ENCODE data around the gene PPP2R1A.

The PPP2R1A gene

DNA sequence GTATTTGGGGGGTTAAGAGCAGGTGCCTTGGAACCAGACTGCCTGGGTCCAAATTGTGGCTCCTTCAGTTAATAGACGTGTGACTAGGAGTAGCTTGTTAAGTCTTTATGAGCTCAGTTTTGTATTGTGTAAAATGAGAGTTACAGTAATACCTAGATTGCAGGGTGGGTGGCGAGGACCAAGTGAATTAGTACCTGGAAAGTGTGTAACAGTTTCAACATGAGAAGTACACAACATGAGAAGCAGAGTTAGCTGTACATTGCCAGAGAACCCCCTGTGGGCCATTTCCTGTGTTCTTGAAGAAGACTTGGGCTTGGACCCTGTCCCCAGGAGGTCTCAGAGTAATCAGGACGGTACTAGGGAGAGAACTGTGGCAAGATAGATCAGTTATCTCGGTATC lies 36.8 kb downstream of the PPP2R1A start:
- H3K9me3 ChIP-seq (ENCODE audit: control insufficient read depth, insufficient read depth, low read depth, low read length): no peaks in the 10 kb centered on the region
- no peak overlapping the region for H3K4me3 ChIP-seq (ENCODE audit: low read depth, low read length)
- H3K27me3 ChIP-seq (ENCODE audit: control insufficient read depth, insufficient read depth, low read length): no peaks in the 10 kb centered on the region
- H3K36me3 ChIP-seq (ENCODE audit: control insufficient read depth, insufficient read depth, low read length): peaks cover 80% of the 10 kb centered on the region
- no peaks in the 10 kb centered on the region for H3K4me1 ChIP-seq (ENCODE audit: control insufficient read depth, insufficient read depth, low read length)
- H3K27ac ChIP-seq (ENCODE audit: low read depth, low read length): no peak overlapping the region
- no peak overlapping the region for H3K9ac ChIP-seq (ENCODE audit: low read length)

DNA sequence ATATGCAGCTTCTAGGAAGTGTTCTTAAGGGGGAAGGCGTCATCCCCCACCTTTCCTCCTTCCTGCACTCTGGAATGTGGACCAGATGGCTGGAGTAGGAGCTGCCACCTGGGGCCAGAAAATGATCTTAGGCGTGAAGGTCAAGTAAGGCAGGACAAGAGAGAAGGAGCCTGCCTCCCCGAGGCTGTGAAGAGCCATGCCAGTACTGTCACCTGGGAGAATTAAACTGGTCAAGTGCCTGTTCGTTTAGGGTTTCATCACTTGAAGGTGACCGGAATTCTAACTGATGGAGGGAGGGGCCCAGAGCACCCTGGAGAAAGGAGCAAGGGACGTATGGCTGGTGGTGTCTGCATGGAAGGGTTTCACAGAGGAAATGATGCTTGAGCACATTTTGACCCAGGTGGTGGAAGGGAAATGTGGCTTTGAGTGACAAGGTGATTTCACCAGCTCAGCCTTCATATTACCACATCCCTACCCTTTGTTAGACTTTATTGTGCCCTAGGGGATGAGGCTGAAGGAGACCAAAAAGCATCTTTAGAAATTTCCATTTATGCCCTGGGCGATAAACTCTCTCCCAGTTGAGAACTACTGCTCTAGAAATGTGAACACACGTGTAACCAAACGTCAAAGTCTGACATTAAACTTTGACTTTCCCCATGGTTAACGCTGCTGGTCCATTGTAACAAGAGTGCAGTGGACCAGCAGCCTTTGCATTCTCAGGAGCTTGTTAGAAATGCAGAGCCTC lies 37.5 kb downstream of the PPP2R1A start:
- Histone ChIP-seq H3K9me3 (ENCODE audit: control insufficient read depth, insufficient read depth, low read depth, low read length) (no peaks in the 10 kb centered on the region), H3K27ac (ENCODE audit: low read depth, low read length) (no peak overlapping the region), H3K9ac (ENCODE audit: low read length) (no peak overlapping the region), H3K4me1 (ENCODE audit: control insufficient read depth, insufficient read depth, low read length) (no peaks in the 10 kb centered on the region), H3K27me3 (ENCODE audit: control insufficient read depth, insufficient read depth, low read length) (no peaks in the 10 kb centered on the region), H3K4me3 (ENCODE audit: low read depth, low read length) (no peak overlapping the region), H3K36me3 (ENCODE audit: control insufficient read depth, insufficient read depth, low read length) (peaks cover 73% of the 10 kb centered on the region)

DNA sequence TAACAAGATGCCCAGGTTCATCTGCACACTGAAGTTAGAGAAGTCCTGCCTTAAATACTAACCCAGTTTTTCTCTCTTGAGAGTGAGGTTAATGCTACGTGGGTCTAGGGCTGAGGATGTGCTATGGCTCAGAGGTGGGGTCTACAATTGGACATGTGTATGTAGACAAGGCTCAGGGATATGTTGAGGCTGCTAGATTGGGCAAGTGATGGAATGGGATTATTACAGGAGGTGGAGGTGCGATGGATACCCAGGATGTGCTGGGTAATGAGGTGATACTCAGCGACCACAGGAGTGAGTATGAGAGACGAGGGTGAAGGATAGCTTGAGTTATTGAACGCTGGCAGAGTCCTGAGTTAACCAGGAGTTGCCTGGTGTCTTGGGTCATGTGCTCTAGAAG lies 38.1 kb downstream of the PPP2R1A start:
- Histone ChIP-seq H3K9me3 (ENCODE audit: control insufficient read depth, insufficient read depth, low read depth, low read length) (no peaks in the 10 kb centered on the region), H3K4me3 (ENCODE audit: low read depth, low read length) (no peak overlapping the region), H3K27ac (ENCODE audit: low read depth, low read length) (no peak overlapping the region), H3K9ac (ENCODE audit: low read length) (no peak overlapping the region), H3K27me3 (ENCODE audit: control insufficient read depth, insufficient read depth, low read length) (no peaks in the 10 kb centered on the region), H3K4me1 (ENCODE audit: control insufficient read depth, insufficient read depth, low read length) (no peaks in the 10 kb centered on the region), H3K36me3 (ENCODE audit: control insufficient read depth, insufficient read depth, low read length) (peaks cover 67% of the 10 kb centered on the region)

DNA sequence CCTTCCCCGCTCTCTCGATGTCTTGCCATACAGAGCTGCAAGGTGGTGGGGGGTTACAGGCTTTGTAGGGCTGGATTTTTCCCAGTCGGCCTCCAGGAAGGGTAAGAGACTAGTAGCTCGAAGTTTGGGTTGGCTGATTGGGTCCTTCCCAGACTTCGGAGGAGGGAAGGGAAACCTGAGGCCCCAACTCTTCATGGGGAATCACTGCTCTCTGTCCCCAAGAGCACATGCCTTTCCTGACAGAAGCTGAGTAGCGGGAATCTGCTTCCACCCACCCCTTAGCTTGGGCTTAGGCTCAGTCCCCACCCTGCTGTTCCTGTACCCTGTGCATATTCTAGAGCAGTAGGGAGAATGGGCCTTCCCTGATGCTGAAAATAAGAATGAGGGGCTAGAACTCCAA lies 39.7 kb downstream of the PPP2R1A start:
- H3K36me3 ChIP-seq (ENCODE audit: control insufficient read depth, insufficient read depth, low read length): peaks cover 51% of the 10 kb centered on the region

DNA sequence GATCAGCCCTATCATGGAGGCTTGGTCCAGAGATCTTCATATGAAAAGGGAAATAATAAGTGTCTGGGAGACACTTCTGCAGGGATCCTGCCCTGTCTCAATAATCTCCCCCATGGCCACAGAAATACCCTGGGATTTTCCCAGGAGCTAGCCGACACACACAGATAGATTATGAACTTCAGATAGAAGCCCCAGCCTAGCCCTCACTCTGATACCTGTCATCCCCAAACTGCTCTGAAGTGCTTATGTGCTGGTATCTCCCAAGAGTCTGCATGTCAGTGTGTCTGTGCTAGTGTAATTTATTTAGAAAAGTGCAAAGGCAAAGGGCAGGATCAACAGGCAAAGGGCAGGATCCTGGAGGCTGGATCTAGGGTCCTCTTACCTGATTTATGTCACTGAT lies 40.8 kb downstream of the PPP2R1A start:
- no peak overlapping the region for H3K4me3 ChIP-seq (ENCODE audit: low read depth, low read length)
- H3K4me1 ChIP-seq (ENCODE audit: control insufficient read depth, insufficient read depth, low read length): no peaks in the 10 kb centered on the region
- no peaks in the 10 kb centered on the region for H3K9me3 ChIP-seq (ENCODE audit: control insufficient read depth, insufficient read depth, low read depth, low read length)
- peaks cover 41% of the 10 kb centered on the region for H3K36me3 ChIP-seq (ENCODE audit: control insufficient read depth, insufficient read depth, low read length)
- no peak overlapping the region for H3K9ac ChIP-seq (ENCODE audit: low read length)
- no peak overlapping the region for H3K27ac ChIP-seq (ENCODE audit: low read depth, low read length)
- H3K27me3 ChIP-seq (ENCODE audit: control insufficient read depth, insufficient read depth, low read length): no peaks in the 10 kb centered on the region

More for the DNA sequence above, 39.7 kb downstream of the PPP2R1A start:
- Histone ChIP-seq H3K27ac (ENCODE audit: low read depth, low read length) (no peak overlapping the region), H3K4me3 (ENCODE audit: low read depth, low read length) (no peak overlapping the region), H3K9ac (ENCODE audit: low read length) (no peak overlapping the region), H3K9me3 (ENCODE audit: control insufficient read depth, insufficient read depth, low read depth, low read length) (no peaks in the 10 kb centered on the region), H3K27me3 (ENCODE audit: control insufficient read depth, insufficient read depth, low read length) (no peaks in the 10 kb centered on the region), H3K4me1 (ENCODE audit: control insufficient read depth, insufficient read depth, low read length) (no peaks in the 10 kb centered on the region)

DNA sequence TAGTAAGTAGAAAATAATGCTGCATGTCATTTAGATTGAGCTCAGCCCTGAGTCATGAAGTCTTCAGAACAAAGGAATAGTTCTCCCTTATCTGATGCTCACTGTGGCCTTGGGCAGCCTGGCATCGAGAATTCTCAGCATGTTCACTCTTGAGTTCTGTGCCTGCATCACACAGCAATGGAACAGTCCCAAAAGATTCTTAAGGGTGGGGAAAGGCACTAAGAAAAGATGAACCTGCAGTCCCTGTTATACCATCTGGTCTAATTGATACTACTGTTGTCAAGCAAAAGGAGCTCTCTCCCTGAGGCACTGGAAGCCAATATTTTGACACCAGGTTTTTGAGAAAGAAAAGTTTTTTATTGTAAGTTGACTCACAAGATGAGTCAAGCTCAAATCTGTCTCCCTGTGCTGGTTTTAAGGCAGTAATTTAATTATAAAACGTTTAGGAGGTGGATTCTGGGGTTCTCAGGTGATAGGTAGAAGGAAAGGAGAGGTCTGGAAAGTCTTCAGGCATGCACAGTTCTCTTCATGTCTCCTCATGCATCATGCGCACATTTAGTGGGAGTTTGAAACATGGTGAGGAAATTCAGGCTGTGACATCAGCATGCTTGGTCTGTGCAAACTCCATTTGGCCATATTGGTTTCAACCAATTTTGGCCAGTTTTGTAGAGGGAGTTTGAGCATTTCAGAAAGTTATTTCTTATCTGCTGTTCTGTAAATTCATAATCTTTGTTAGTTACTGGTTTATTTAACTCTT lies 41.5 kb downstream of the PPP2R1A start:
- no peaks in the 10 kb centered on the region for H3K4me1 ChIP-seq (ENCODE audit: control insufficient read depth, insufficient read depth, low read length)
- no peaks in the 10 kb centered on the region for H3K9me3 ChIP-seq (ENCODE audit: control insufficient read depth, insufficient read depth, low read depth, low read length)
- no peak overlapping the region for H3K4me3 ChIP-seq (ENCODE audit: low read depth, low read length)
- H3K27ac ChIP-seq (ENCODE audit: low read depth, low read length): no peak overlapping the region
- H3K9ac ChIP-seq (ENCODE audit: low read length): no peak overlapping the region
- no peaks in the 10 kb centered on the region for H3K27me3 ChIP-seq (ENCODE audit: control insufficient read depth, insufficient read depth, low read length)
- H3K36me3 ChIP-seq (ENCODE audit: control insufficient read depth, insufficient read depth, low read length): peaks cover 35% of the 10 kb centered on the region

DNA sequence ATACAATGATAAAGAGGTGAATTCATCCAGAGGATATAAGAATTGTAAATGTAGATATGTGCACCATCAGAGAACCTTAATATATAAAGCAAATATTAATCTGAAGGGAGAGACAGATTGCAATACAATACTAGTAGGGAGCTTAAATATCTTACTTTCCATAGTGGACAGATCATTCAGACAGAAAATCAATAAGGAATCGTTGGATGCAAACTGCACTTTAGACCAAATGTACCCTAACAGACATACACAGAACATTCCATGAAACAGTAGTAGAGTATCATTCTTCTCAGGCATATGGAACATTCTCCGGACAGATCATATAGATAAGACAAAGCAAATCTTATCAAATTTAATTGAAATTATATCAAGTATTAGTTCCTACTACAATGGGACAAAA lies 44.6 kb downstream of the PPP2R1A start:
- Histone ChIP-seq H3K36me3 (ENCODE audit: control insufficient read depth, insufficient read depth, low read length) (peaks cover 9% of the 10 kb centered on the region), H3K4me1 (ENCODE audit: control insufficient read depth, insufficient read depth, low read length) (no peaks in the 10 kb centered on the region), H3K27me3 (ENCODE audit: control insufficient read depth, insufficient read depth, low read length) (no peaks in the 10 kb centered on the region), H3K9me3 (ENCODE audit: control insufficient read depth, insufficient read depth, low read depth, low read length) (no peaks in the 10 kb centered on the region), H3K9ac (ENCODE audit: low read length) (no peak overlapping the region), H3K4me3 (ENCODE audit: low read depth, low read length) (no peak overlapping the region), H3K27ac (ENCODE audit: low read depth, low read length) (no peak overlapping the region)

DNA sequence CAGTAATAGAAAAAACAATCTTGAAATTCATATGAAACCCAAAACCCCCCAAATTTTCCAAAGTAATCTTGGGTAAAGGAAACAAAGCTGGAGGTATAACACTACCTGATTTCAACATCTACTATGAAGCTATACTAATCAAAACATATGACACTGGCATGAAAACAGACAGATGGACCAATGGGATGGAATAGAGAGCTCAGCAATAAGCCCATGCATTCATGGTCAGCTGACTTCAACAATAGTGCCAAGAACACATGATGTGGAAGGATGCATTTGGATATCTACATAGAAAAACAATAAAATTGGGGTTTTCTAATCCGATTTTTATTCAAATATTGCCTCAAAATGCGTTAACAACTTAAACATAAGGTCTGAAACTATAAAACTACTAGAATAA lies 47.3 kb downstream of the PPP2R1A start:
- Histone ChIP-seq H3K9me3 (ENCODE audit: control insufficient read depth, insufficient read depth, low read depth, low read length) (no peaks in the 10 kb centered on the region), H3K9ac (ENCODE audit: low read length) (no peak overlapping the region), H3K4me1 (ENCODE audit: control insufficient read depth, insufficient read depth, low read length) (no peaks in the 10 kb centered on the region), H3K4me3 (ENCODE audit: low read depth, low read length) (no peak overlapping the region), H3K27me3 (ENCODE audit: control insufficient read depth, insufficient read depth, low read length) (no peaks in the 10 kb centered on the region), H3K36me3 (ENCODE audit: control insufficient read depth, insufficient read depth, low read length) (no peaks in the 10 kb centered on the region), H3K27ac (ENCODE audit: low read depth, low read length) (no peak overlapping the region)

DNA sequence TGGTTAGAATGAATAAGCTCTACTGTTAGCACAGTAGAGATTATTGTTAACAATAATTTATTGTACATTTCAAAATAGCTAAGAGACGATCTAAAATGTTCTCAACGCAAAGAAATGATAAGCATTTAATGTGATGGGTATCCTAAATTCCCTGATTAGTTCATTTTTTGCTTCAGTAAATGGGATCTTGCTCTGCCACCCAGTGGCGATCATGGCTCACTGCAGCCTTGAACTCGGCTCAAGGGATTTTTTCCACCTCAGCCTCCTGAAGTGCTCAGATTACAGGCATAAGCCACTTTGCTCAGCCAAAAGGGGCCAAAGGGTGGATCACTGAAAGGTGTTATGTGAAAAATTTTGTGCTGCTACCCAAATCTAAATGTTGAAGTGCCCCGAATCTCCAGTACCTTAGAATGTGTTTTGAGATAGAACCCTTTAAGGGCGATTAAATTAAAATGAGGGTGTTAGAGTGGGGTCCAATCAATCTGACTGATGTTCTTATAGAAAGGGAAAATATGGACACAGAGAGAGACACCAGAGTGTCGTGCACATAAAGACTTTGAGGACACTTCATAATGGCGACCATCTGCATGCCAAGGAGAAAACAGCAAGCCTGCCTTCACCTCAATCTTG lies 48.0 kb downstream of the PPP2R1A start:
- Histone ChIP-seq H3K9me3 (ENCODE audit: control insufficient read depth, insufficient read depth, low read depth, low read length) (no peaks in the 10 kb centered on the region), H3K9ac (ENCODE audit: low read length) (no peak overlapping the region), H3K4me1 (ENCODE audit: control insufficient read depth, insufficient read depth, low read length) (no peaks in the 10 kb centered on the region), H3K27me3 (ENCODE audit: control insufficient read depth, insufficient read depth, low read length) (no peaks in the 10 kb centered on the region), H3K36me3 (ENCODE audit: control insufficient read depth, insufficient read depth, low read length) (no peaks in the 10 kb centered on the region), H3K27ac (ENCODE audit: low read depth, low read length) (no peak overlapping the region), H3K4me3 (ENCODE audit: low read depth, low read length) (no peak overlapping the region)

DNA sequence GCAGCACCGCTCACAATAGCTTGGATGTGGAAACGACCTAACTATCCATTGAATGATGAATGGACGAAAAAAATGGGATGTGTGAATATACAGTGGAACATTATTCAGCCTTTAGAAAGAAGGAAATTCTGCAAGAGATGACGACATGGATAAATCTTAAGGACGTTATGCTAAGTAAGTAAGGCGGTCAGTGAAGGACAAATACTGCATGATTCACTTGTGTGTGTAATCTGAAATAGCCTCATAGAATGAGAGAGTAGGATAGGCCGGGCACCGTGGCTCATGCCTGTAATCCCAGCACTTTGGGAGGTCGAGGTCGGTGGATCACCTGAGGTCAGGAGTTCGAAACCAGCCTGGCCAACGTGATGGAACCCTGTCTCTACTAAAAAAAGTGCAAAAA lies 54.2 kb downstream of the PPP2R1A start:
- H3K4me1 ChIP-seq (ENCODE audit: control insufficient read depth, insufficient read depth, low read length): no peaks in the 10 kb centered on the region
- no peaks in the 10 kb centered on the region for H3K36me3 ChIP-seq (ENCODE audit: control insufficient read depth, insufficient read depth, low read length)
- H3K9ac ChIP-seq (ENCODE audit: low read length): no peak overlapping the region
- H3K27ac ChIP-seq (ENCODE audit: low read depth, low read length): no peak overlapping the region
- H3K27me3 ChIP-seq (ENCODE audit: control insufficient read depth, insufficient read depth, low read length): no peaks in the 10 kb centered on the region
- no peak overlapping the region for H3K4me3 ChIP-seq (ENCODE audit: low read depth, low read length)
- no peaks in the 10 kb centered on the region for H3K9me3 ChIP-seq (ENCODE audit: control insufficient read depth, insufficient read depth, low read depth, low read length)

DNA sequence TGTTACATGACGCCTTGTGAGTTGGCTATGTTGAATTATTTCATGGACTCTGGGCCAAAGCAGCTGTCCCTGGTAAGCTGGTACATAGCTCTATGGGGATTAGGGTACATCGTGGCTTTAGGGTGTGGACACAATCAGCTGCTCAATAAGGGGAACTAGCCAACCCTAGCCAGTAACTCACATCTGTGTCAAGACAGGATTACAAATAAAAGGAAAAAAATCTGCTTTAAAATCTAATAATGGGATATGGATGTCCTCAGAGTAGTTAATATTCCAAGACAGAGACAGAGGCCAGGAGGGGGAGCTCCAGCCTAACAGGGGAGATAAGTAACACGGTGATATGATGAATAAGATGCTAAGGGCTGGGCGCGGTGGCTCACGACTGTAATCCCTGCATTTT lies 58.4 kb downstream of the PPP2R1A start:
- no peaks in the 10 kb centered on the region for H3K9me3 ChIP-seq (ENCODE audit: control insufficient read depth, insufficient read depth, low read depth, low read length)
- H3K27ac ChIP-seq (ENCODE audit: low read depth, low read length): no peak overlapping the region
- H3K36me3 ChIP-seq (ENCODE audit: control insufficient read depth, insufficient read depth, low read length): no peaks in the 10 kb centered on the region
- H3K9ac ChIP-seq (ENCODE audit: low read length): no peak overlapping the region
- H3K27me3 ChIP-seq (ENCODE audit: control insufficient read depth, insufficient read depth, low read length): no peaks in the 10 kb centered on the region
- H3K4me3 ChIP-seq (ENCODE audit: low read depth, low read length): no peak overlapping the region
- no peaks in the 10 kb centered on the region for H3K4me1 ChIP-seq (ENCODE audit: control insufficient read depth, insufficient read depth, low read length)
